ENCODE results near the gene TNRC6A.
"Not testable (repeated sequence)": the region's sequence is repeated elsewhere in the genome, so short reads cannot be mapped to it uniquely, and the experiment has no call there.

TNRC6A gene

GRCh38 chr16:24729243-24729950 lies at the start of gene TNRC6A:
TNRC6A (plus strand) TSS chr16:24729651; CDS start chr16:24729842, 191 bp downstream.
- peak; percentile 91 for DNase-seq (ENCODE audit: low spot score)

GRCh38 chr16:24681793-24682192 lies 47.7 kb upstream of the TNRC6A start:
- DNase-seq (ENCODE audit: low spot score): no peak

GRCh38 chr16:24683250-24683649 lies 46.2 kb upstream of the TNRC6A start:
- DNase-seq (ENCODE audit: low spot score): no peak

GRCh38 chr16:24683847-24684493 lies 45.5 kb upstream of the TNRC6A start:
- DNase-seq (ENCODE audit: low spot score): no peak

GRCh38 chr16:24685539-24686432 lies 43.7 kb upstream of the TNRC6A start:
- DNase-seq (ENCODE audit: low spot score): no peak

GRCh38 chr16:24686678-24687077 lies 42.8 kb upstream of the TNRC6A start:
- no peak for DNase-seq (ENCODE audit: low spot score)

GRCh38 chr16:24688359-24688758 lies 41.1 kb upstream of the TNRC6A start:
- no peak for DNase-seq (ENCODE audit: low spot score)

GRCh38 chr16:24689128-24689527 lies 40.3 kb upstream of the TNRC6A start:
- DNase-seq (ENCODE audit: low spot score): peak; percentile 14

- DNase-seq (ENCODE audit: low spot score): no peak
Measured at GRCh38 chr16:24692854-24693253, 36.6 kb upstream of the TNRC6A start.

GRCh38 chr16:24694931-24695330 lies 34.5 kb upstream of the TNRC6A start:
- no peak for DNase-seq (ENCODE audit: low spot score)

- DNase-seq (ENCODE audit: low spot score): no peak
Measured at GRCh38 chr16:24696699-24697098, 32.8 kb upstream of the TNRC6A start.

- no peak for DNase-seq (ENCODE audit: low spot score)
Measured at GRCh38 chr16:24698308-24698707, 31.1 kb upstream of the TNRC6A start.

- DNase-seq (ENCODE audit: low spot score): no peak
Measured at GRCh38 chr16:24699151-24699723, 30.2 kb upstream of the TNRC6A start.

- no peak for DNase-seq (ENCODE audit: low spot score)
Measured at GRCh38 chr16:24700549-24701392, 28.7 kb upstream of the TNRC6A start.

- DNase-seq (ENCODE audit: low spot score): no peak
Measured at GRCh38 chr16:24701521-24701951, 27.9 kb upstream of the TNRC6A start.

GRCh38 chr16:24707760-24708159 lies 21.7 kb upstream of the TNRC6A start:
- not testable (repeated sequence) for DNase-seq (ENCODE audit: low spot score)

GRCh38 chr16:24713379-24713778 lies 16.1 kb upstream of the TNRC6A start:
- DNase-seq (ENCODE audit: low spot score): no peak

- no peak for DNase-seq (ENCODE audit: low spot score)
Measured at GRCh38 chr16:24717411-24717810, 12.0 kb upstream of the TNRC6A start.

GRCh38 chr16:24718967-24719521 lies 10.4 kb upstream of the TNRC6A start:
- no peak for DNase-seq (ENCODE audit: low spot score)

GRCh38 chr16:24721830-24722238 lies 7.6 kb upstream of the TNRC6A start:
- no peak for DNase-seq (ENCODE audit: low spot score)

GRCh38 chr16:24723663-24724062 lies 5.8 kb upstream of the TNRC6A start:
- no peak for DNase-seq (ENCODE audit: low spot score)

All from NAMALWA (cell line).